ENCODE results near the gene THAP11.

DNA sequence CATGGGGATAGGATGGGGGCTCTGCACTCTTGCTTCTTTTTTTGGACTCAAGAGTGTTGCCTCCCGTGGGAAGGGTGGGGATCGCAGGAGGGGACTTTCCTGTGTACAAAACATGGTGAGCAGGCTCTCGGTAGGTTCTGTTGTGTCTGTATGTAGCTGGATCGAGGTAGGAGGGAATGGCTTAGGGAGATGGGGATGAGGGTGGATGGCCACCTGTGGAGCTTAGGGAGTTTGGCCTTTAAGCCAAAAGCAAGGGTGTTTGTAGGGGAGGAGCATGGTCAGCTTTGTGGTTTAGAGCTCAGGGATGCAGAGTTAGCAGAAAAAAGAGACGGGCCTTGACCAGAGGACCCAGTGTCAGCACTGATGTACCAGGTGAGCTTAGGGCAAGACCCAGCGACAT lies 19.8 kb downstream of the THAP11 start:
- TF ChIP-seq TAF1 (IDR thresholded peaks at IDR 0.05; ENCODE audit: low read depth) (no peak), FOXM1 (IDR thresholded peaks at IDR 0.05; ENCODE audit: borderline replicate concordance, low read depth) (no peak), EP300 (IDR thresholded peaks at IDR 0.05; ENCODE audit: borderline replicate concordance) (no peak), TCF12 (IDR thresholded peaks at IDR 0.05; ENCODE audit: low read depth) (no peak), EGR1 (IDR thresholded peaks at IDR 0.05) (no peak)
- TF ChIP-seq, protein P1, sequence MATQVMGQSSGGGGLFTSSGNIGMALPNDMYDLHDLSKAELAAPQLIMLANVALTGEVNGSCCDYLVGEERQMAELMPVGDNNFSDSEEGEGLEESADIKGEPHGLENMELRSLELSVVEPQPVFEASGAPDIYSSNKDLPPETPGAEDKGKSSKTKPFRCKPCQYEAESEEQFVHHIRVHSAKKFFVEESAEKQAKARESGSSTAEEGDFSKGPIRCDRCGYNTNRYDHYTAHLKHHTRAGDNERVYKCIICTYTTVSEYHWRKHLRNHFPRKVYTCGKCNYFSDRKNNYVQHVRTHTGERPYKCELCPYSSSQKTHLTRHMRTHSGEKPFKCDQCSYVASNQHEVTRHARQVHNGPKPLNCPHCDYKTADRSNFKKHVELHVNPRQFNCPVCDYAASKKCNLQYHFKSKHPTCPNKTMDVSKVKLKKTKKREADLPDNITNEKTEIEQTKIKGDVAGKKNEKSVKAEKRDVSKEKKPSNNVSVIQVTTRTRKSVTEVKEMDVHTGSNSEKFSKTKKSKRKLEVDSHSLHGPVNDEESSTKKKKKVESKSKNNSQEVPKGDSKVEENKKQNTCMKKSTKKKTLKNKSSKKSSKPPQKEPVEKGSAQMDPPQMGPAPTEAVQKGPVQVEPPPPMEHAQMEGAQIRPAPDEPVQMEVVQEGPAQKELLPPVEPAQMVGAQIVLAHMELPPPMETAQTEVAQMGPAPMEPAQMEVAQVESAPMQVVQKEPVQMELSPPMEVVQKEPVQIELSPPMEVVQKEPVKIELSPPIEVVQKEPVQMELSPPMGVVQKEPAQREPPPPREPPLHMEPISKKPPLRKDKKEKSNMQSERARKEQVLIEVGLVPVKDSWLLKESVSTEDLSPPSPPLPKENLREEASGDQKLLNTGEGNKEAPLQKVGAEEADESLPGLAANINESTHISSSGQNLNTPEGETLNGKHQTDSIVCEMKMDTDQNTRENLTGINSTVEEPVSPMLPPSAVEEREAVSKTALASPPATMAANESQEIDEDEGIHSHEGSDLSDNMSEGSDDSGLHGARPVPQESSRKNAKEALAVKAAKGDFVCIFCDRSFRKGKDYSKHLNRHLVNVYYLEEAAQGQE (IDR thresholded peaks at IDR 0.05; ENCODE audit: low read depth): no peak
